Measurements from ENCODE around the gene ANXA2. TPM values are rescaled to one million over a fixed set of nuclear protein-coding genes. Genes with fewer than 3 reads are reported as not detected.
"Not testable (repeated sequence)": the region's sequence is repeated elsewhere in the genome, so short reads cannot be mapped to it uniquely, and the experiment has no call there.

ANXA2 gene
- total and polyA plus RNA-seq, 2 donors from 2014 or later = 383 to 867 TPM

GRCh38 chr15:60413231-60413824, 15.5 kb upstream of the ANXA2 start:
- H3K27ac ChIP-seq (ENCODE audit: low read depth in 2 of 2, low read length in 2 of 2) = no peak overlapping the region
- no peaks in the 10 kb centered on the region for H3K27me3 ChIP-seq (ENCODE audit: control insufficient read depth, insufficient read depth, low read length)
- no peaks in the 10 kb centered on the region for H3K9me3 ChIP-seq (ENCODE audit: control insufficient read depth in 2 of 3, insufficient read depth in 1 of 3, low read length in 3 of 3)
- DNase-seq = no peak
- no peak for FAIRE-seq
- no peaks in the 10 kb centered on the region for H3K36me3 ChIP-seq (ENCODE audit: control insufficient read depth in 2 of 3, insufficient read depth in 3 of 3, low read length in 3 of 3)
- H3K4me1 ChIP-seq (ENCODE audit: control insufficient read depth in 2 of 3, insufficient read depth in 2 of 3, low read depth in 1 of 3, low read length in 3 of 3) = no peaks in the 10 kb centered on the region
- intact Hi-C loops (cut with DNase I) = no loop called here
- H3K4me3 ChIP-seq (ENCODE audit: low read length in 3 of 3) = no peak overlapping the region
- TF ChIP-seq CTCF (IDR thresholded peaks at IDR 0.05; ENCODE audit: borderline replicate concordance, extremely low read depth, insufficient read depth) = no peak
- H3K9ac ChIP-seq (ENCODE audit: low read length in 3 of 3) = no peak overlapping the region

- FAIRE-seq; H3K9me3 ChIP-seq (ENCODE audit: control insufficient read depth in 2 of 3, insufficient read depth in 1 of 3, low read length in 3 of 3); H3K4me1 ChIP-seq (ENCODE audit: control insufficient read depth in 2 of 3, insufficient read depth in 2 of 3, low read depth in 1 of 3, low read length in 3 of 3); H3K36me3 ChIP-seq (ENCODE audit: control insufficient read depth in 2 of 3, insufficient read depth in 3 of 3, low read length in 3 of 3); intact Hi-C loops (cut with DNase I); H3K4me3 ChIP-seq (ENCODE audit: low read length in 3 of 3); H3K9ac ChIP-seq (ENCODE audit: low read length in 3 of 3); H3K27ac ChIP-seq (ENCODE audit: low read depth in 2 of 2, low read length in 2 of 2); H3K27me3 ChIP-seq (ENCODE audit: control insufficient read depth, insufficient read depth, low read length); DNase-seq: not testable (repeated sequence)
These were observed 15.0 kb upstream of the ANXA2 start for GRCh38 chr15:60412807-60413206.

GRCh38 chr15:60411774-60412425, 14.1 kb upstream of the ANXA2 start:
- Histone ChIP-seq H3K4me3 (ENCODE audit: low read length in 3 of 3) (no peak overlapping the region), H3K36me3 (ENCODE audit: control insufficient read depth in 2 of 3, insufficient read depth in 3 of 3, low read length in 3 of 3) (no peaks in the 10 kb centered on the region), H3K27me3 (ENCODE audit: control insufficient read depth, insufficient read depth, low read length) (no peaks in the 10 kb centered on the region), H3K9ac (ENCODE audit: low read length in 3 of 3) (no peak overlapping the region), H3K4me1 (ENCODE audit: control insufficient read depth in 2 of 3, insufficient read depth in 2 of 3, low read depth in 1 of 3, low read length in 3 of 3) (no peaks in the 10 kb centered on the region), H3K9me3 (ENCODE audit: control insufficient read depth in 2 of 3, insufficient read depth in 1 of 3, low read length in 3 of 3) (no peaks in the 10 kb centered on the region), H3K27ac (ENCODE audit: low read depth in 2 of 2, low read length in 2 of 2) (no peak overlapping the region)
- DNase-seq (no peak), FAIRE-seq (no peak)
- no peak for TF ChIP-seq CTCF (IDR thresholded peaks at IDR 0.05; ENCODE audit: borderline replicate concordance, extremely low read depth, insufficient read depth)
- intact Hi-C loops (cut with DNase I) = no loop called here

- DNase-seq; intact Hi-C loops (cut with DNase I); H3K36me3 ChIP-seq (ENCODE audit: control insufficient read depth in 2 of 3, insufficient read depth in 3 of 3, low read length in 3 of 3); H3K9me3 ChIP-seq (ENCODE audit: control insufficient read depth in 2 of 3, insufficient read depth in 1 of 3, low read length in 3 of 3); H3K4me1 ChIP-seq (ENCODE audit: control insufficient read depth in 2 of 3, insufficient read depth in 2 of 3, low read depth in 1 of 3, low read length in 3 of 3); H3K9ac ChIP-seq (ENCODE audit: low read length in 3 of 3); FAIRE-seq; H3K27me3 ChIP-seq (ENCODE audit: control insufficient read depth, insufficient read depth, low read length); H3K27ac ChIP-seq (ENCODE audit: low read depth in 2 of 2, low read length in 2 of 2); H3K4me3 ChIP-seq (ENCODE audit: low read length in 3 of 3): not testable (repeated sequence)
These were observed 12.6 kb upstream of the ANXA2 start for GRCh38 chr15:60410350-60410749.
